Measurements from ENCODE around the gene GPR146.

Gene GPR146

DNA sequence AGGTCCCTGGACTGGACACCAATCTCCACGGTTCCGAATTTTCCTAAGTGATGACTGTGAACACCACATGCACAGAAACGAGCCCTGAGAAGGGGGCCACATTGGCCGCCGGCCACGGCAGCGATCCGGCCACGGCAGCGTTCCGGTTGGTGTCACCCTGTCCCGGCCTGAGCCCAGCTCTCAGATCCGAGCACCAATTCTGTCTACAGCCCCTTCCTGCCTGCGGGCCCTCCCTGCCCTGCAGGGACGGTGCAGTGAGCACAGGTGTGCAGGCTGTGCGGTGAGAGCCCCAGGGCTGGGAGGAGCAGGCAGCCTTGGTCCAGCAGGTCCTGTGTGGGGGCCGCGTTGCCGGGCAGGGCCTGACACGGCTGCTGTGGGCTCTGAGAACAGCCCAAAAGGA is 29.7 kb upstream of the GPR146 start:
- Histone ChIP-seq H3K27ac (no peak overlapping the region), H3K27me3 (no peaks in the 10 kb centered on the region), H3K9me3 (no peaks in the 10 kb centered on the region), H3K36me3 (peaks cover 1 to 32% (median 28%) of the 10 kb centered on the region in 3 donors), H3K4me3 (no peak overlapping the region), H3K4me1 (peaks cover 0 to 43% (median 5%) of the 10 kb centered on the region in 4 donors)
- TF ChIP-seq, protein P1, sequence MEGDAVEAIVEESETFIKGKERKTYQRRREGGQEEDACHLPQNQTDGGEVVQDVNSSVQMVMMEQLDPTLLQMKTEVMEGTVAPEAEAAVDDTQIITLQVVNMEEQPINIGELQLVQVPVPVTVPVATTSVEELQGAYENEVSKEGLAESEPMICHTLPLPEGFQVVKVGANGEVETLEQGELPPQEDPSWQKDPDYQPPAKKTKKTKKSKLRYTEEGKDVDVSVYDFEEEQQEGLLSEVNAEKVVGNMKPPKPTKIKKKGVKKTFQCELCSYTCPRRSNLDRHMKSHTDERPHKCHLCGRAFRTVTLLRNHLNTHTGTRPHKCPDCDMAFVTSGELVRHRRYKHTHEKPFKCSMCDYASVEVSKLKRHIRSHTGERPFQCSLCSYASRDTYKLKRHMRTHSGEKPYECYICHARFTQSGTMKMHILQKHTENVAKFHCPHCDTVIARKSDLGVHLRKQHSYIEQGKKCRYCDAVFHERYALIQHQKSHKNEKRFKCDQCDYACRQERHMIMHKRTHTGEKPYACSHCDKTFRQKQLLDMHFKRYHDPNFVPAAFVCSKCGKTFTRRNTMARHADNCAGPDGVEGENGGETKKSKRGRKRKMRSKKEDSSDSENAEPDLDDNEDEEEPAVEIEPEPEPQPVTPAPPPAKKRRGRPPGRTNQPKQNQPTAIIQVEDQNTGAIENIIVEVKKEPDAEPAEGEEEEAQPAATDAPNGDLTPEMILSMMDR (IDR thresholded peaks at IDR 0.05): no peak
- no peak for DNase-seq
- intact Hi-C loops (cut with DNase I; ENCODE audit: low total_unique reads): no loop called here

GRCh38 chr7:1015196-1016121 is 28.9 kb upstream of the GPR146 start:
- Histone ChIP-seq H3K4me3 (no peak overlapping the region), H3K27ac (no peak overlapping the region), H3K36me3 (peaks cover 0 to 34% (median 32%) of the 10 kb centered on the region in 3 donors), H3K27me3 (no peaks in the 10 kb centered on the region), H3K9me3 (no peaks in the 10 kb centered on the region), H3K4me1 (peaks cover 0 to 43% (median 5%) of the 10 kb centered on the region in 4 donors)
- intact Hi-C loops (cut with DNase I; ENCODE audit: low total_unique reads): no loop called here
- TF ChIP-seq, protein P1 (IDR thresholded peaks at IDR 0.05): no peak
- DNase-seq: no peak

GRCh38 chr7:1016577-1017531 is 27.5 kb upstream of the GPR146 start:
- H3K4me1 ChIP-seq: peaks cover 0 to 32% (median 4%) of the 10 kb centered on the region in 4 donors
- no peaks in the 10 kb centered on the region for H3K27me3 ChIP-seq
- DNase-seq: no peak
- no peaks in the 10 kb centered on the region for H3K9me3 ChIP-seq
- intact Hi-C loops (cut with DNase I; ENCODE audit: low total_unique reads): no loop called here
- H3K27ac ChIP-seq: no peak overlapping the region
- peaks cover 3 to 48% (median 43%) of the 10 kb centered on the region in 3 donors for H3K36me3 ChIP-seq
- TF ChIP-seq, protein P1 (IDR thresholded peaks at IDR 0.05): no peak
- no peak overlapping the region for H3K4me3 ChIP-seq

GRCh38 chr7:1017586-1018333 is 26.6 kb upstream of the GPR146 start:
- Histone ChIP-seq H3K36me3 (peaks cover 3 to 57% (median 44%) of the 10 kb centered on the region in 3 donors), H3K4me3 (no peak overlapping the region), H3K27ac (no peak overlapping the region), H3K4me1 (peaks cover 0 to 25% (median 4%) of the 10 kb centered on the region in 4 donors), H3K27me3 (no peaks in the 10 kb centered on the region), H3K9me3 (no peaks in the 10 kb centered on the region)
- no peak for DNase-seq
- TF ChIP-seq, protein P1 (IDR thresholded peaks at IDR 0.05): no peak
- intact Hi-C loops (cut with DNase I; ENCODE audit: low total_unique reads): no loop called here

GRCh38 chr7:1018334-1018695 is 26.0 kb upstream of the GPR146 start:
- Histone ChIP-seq H3K4me3 (no peak overlapping the region), H3K9me3 (no peaks in the 10 kb centered on the region), H3K4me1 (peaks cover 0 to 25% (median 4%) of the 10 kb centered on the region in 4 donors), H3K27ac (no peak overlapping the region), H3K27me3 (no peaks in the 10 kb centered on the region), H3K36me3 (peaks cover 3 to 63% (median 46%) of the 10 kb centered on the region in 3 donors)
- intact Hi-C loops (cut with DNase I; ENCODE audit: low total_unique reads): no loop called here
- no peak for DNase-seq
- TF ChIP-seq, protein P1 (IDR thresholded peaks at IDR 0.05): no peak
